ENCODE measurements around the gene PCBP3.
"Not testable (repeated sequence)": the region's sequence is repeated elsewhere in the genome, so short reads cannot be mapped to it uniquely, and the experiment has no call there.

The PCBP3 gene

GRCh38 chr21:45643021-45643980, at the start of gene PCBP3:
Gene PCBP3, plus strand, starts transcription at chr21:45643725. Its CDS starts 206,361 bp downstream, at chr21:45850086.
- DNase-seq, result peak; percentile 97

DNA sequence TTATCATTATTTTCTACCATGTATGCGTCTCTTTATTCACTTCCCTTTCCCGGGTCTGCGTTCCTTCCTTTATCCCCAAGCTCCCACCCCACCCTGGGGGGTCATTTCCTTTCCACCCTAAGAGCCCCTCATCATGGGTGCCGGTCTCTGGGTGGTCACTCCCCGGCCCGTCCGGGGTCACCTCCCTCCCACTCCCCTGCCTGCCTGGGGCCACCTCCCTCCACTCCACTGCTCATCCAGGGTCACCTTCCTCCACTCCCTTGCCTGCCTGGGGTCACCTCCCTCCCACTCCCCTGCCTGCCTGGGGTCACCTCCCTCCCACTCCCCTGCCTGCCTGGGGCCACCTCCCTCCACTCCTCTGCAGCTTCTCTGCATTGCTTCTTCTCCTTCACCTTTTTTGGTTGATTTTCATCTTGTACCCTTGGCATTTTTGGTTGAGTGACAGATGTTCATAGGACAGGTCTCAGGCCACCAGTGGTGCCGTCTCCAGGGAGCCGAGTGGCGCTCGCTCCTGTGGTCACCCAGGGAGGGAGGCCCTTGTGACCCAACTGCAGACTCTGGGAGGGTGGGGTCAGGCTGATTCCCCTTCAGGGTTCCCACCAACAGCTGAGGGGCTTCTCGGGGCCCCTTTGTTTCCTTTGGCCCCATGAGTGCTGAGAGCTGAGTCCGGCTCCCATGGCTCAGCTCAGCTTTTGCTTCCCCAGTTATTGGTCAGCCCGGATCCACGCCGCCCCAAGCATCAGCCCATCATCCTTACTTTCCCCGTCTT, 48.6 kb upstream of the PCBP3 start:
- DNase-seq, result peak; percentile 59

- peak; percentile 59 for DNase-seq
Measured at GRCh38 chr21:45595574-45596295, 47.8 kb upstream of the PCBP3 start.

DNA sequence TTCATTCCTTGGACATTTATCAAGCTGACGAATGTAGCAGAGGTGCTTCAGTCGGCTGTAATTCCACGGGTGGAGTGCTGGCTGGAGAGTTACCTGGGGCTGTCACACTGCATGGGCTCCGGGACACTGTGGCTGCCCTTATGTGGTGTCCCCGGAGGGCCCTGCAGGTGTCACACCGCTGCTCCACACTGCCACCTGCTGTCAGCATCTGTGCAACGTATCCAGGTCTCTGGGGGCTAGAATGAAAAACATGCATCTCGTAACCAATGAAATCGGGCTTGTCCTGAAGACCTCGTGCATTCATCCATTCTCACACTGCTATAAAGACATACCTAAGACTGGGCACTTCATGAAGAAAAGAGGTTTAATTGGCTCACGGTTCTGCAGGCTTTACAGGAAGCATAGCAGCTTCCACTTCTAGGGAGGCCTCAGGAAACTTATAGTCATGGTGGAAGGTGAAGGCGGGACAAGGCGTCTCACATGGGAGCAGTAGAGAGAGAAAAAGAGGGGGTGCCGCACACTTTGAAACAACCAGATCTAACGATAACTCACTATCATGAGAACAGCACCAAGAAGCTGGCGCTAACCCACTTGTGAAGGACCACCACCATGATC, 46.7 kb upstream of the PCBP3 start:
- peak; percentile 93 for DNase-seq

- DNase-seq, result peak; percentile 50
Measured at GRCh38 chr21:45598109-45598508, 45.4 kb upstream of the PCBP3 start.

DNA sequence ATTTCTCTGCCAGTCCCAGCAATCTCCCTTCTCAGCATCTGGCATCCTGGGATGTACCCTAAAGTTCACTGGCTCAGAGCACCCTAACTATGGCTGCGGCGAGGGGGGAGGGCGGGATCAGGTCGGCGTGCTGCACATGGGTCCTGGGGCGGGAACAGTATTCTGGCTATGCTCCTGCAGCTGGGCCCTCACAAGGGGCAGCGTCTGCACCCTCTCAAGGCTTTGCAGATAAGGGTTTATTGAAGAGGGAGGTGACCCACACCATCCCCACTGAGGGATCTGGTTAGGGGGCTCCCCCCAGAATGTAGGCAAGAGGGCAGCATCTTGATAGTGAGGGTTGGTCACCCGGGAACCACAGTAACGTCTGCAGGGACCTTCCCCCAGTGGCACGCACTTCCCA, 44.9 kb upstream of the PCBP3 start:
- DNase-seq, result peak; percentile 38

DNA sequence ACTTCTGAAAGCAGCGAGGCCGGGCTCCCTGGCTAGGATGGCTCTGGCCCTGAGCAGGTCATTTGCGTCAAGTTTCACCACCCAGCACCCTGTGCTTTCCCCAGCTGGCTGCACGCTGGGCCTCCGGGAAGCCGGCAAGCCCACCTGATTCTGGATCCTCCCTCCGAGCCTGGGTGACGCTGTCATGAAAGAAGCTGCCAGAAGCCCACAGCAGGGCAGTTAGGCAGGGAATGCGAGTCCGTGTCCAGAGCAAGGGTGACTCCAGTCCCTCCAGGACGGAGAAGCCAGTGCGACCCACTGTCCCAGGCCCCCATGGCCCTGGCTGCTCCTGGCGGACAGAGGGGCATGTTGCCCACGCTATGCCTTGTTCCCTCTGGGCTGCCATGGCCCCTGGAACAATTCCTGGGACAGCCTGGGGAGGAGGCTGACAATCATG, 44.4 kb upstream of the PCBP3 start:
- DNase-seq, result peak; percentile 53

- peak; percentile 25 for DNase-seq
Measured at GRCh38 chr21:45600248-45600647, 43.3 kb upstream of the PCBP3 start.

- peak; percentile 33 for DNase-seq
Measured at GRCh38 chr21:45601551-45601950, 42.0 kb upstream of the PCBP3 start.

- peak; percentile 22 for DNase-seq
Measured at GRCh38 chr21:45602106-45602505, 41.4 kb upstream of the PCBP3 start.

- no peak for DNase-seq
Measured at GRCh38 chr21:45603481-45603880, 40.0 kb upstream of the PCBP3 start.

- DNase-seq, result peak; percentile 50
Measured at GRCh38 chr21:45604681-45605080, 38.8 kb upstream of the PCBP3 start.

DNA sequence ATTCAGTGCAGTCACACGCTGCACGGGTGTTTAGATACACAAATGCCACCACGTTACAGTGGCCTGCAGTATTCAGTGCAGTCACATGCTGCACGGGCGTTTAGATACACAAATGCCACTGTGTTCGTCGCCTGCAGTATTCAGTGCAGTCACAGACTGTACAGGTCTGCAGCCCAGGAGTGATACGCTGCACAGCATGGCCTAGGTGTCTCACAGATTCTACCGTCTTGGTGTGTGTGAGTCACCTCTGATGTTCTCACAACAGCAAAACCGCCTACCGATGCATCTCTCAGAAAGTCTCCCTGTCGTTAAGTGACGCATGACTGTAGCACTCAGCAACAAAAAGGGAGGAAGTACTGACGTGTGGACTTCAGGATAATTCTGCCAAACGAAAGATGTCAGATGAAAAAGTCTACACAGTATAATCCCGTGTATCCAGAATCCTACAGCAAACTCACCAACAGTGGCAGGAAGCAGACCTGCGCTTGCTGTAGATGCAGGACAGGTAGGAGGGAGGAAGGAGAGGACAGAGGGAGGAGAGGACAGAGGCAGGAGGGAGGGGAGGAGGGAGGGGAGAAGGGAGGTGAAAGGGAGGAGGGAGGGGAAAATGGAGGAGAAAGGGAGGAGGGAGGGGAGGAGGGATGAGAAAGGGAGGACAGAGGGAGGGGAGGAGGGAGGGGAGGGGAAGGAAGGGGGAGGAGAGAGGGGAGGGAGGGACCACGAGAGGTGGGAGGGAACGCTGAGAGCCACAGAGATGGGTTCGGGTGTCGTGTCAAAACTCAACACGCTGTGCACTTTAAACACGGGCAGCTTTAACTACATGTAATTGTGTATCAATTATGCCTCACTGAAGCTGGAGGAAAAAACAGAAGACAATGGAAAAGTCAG, 36.3 kb upstream of the PCBP3 start:
- peak; percentile 82 for DNase-seq

DNA sequence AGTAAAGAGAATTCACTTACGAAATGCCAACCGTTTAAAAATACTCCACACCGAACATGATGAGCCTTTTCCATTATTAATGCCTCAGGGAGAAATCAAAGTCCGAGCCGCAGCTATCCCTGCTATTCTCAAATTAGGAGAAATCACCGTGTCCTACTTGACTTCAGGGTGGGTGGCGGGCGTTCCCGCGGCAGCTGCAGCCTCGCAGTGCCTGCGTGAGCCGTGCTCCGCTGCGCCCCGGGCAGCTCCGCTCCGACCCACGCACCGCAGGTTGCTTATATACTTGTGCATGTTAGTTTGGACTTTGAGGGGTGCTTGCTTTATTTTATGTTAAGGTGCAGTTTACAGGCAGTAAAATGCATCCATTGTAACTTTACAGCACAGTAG, 35.6 kb upstream of the PCBP3 start:
- peak; percentile 47 for DNase-seq

DNA sequence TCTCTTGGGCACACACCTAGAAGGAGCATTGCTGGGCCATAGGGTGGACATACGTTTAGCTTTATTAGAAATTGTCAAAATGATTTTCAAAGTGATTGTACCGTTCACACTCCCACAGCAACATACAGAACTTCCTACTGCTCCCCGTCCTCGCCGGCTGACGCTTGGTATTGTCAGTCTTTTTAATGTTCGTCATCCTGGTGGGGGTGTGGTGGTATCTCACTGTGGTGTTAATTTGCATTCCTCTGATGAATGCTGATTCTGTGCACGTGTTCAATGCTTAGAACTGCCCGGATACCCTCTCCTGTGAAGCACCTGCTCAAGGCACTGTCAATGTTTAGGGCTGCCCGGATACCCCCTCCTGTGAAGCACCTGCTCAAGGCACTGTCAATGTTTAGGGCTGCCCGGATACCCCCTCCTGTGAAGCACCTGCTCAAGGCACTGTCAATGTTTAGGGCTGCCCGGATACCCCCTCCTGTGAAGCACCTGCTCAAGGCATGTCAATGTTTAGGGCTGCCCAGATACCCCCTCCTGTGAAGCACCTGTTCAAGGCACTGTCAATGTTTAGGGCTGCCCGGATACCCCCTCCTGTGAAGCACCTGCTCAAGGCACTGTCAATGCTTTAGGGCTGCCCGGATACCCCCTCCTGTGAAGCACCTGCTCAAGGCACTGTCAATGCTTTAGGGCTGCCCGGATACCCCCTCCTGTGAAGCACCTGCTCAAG, 34.6 kb upstream of the PCBP3 start:
- peak; percentile 66 for DNase-seq

- peak; percentile 60 for DNase-seq
Measured at GRCh38 chr21:45609616-45610015, 33.9 kb upstream of the PCBP3 start.

GRCh38 chr21:45611296-45611695, 32.2 kb upstream of the PCBP3 start:
- DNase-seq, result peak; percentile 48

GRCh38 chr21:45611939-45612664, 31.4 kb upstream of the PCBP3 start:
- DNase-seq, result peak; percentile 42

DNA sequence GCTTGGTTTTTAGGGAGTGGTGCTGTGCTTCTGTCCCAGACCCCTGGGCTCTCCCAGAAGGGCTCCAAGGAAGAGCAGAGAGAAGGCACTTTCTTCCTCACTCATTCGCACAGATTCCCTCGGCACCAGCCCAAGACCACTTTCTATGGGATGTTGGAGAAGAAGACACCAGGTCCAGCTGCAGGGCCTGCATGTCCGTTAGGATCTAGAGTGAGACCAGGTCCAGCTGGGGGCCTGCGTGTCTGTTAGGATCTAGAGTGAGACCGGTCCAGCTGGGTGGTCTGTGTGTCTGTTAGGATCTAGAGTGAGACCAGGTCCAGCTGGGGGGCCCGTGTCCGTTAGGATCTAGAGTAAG, 30.9 kb upstream of the PCBP3 start:
- not testable (repeated sequence) for DNase-seq

DNA sequence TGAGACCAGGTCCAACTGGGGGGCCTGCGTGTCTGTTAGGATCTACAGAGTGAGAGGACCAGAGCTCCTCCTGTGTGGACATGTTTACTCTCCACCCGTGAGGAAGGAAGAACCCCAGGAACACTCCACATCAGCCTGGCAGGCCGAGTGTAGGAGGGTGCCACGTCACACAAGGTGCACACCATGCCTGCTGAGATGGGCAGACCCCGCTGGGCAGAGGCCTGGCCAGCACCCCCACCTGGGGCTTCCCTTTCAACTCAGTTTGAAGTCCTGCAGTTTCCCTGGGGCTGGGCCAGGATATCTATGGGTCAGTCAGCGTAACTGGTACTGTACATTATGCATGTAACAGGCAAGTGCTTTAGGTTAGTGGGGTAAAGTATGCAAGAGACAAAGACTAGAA, 30.1 kb upstream of the PCBP3 start:
- DNase-seq, result peak; percentile 58

All from activated effector memory CD4-positive, alpha-beta T cell treated with anti-CD3 and anti-CD28 coated beads, Interleukin-2, amount 50 U/mL, for 16 hours (primary cell).